Stimulated activated CD4-positive, alpha-beta T cell treated with anti-CD3 and anti-CD28 coated beads, Interleukin-4, amount 100 ng/mL, for 4 hours (primary cell): ENCODE results near the gene CDC42EP1.

Source experiments
- DNase-seq, 2 experiments: peaks; one replicate each; pipeline ENCODE4 v3.0.0-alpha.2; 2020

CDC42EP1 gene

GRCh38 chr22:37561212-37562048, 1.1 kb downstream of the CDC42EP1 start:
- peak; percentile 69 to 80 for DNase-seq

GRCh38 chr22:37562049-37562875, 2.0 kb downstream of the CDC42EP1 start:
- DNase-seq = no peak

- no peak for DNase-seq
Measured at GRCh38 chr22:37563153-37564081, 3.1 kb downstream of the CDC42EP1 start.

GRCh38 chr22:37564111-37564711, 3.9 kb downstream of the CDC42EP1 start:
- no peak for DNase-seq

- no peak for DNase-seq
Measured at GRCh38 chr22:37565830-37566229, 5.5 kb downstream of the CDC42EP1 start.

GRCh38 chr22:37566329-37566837, 6.1 kb downstream of the CDC42EP1 start:
- DNase-seq = peak in 1 of 2 experiments; percentile 30

- DNase-seq = peak; percentile 79 to 89
Measured at GRCh38 chr22:37566903-37567798, 6.9 kb downstream of the CDC42EP1 start.

GRCh38 chr22:37568012-37568411, 7.7 kb downstream of the CDC42EP1 start:
- no peak for DNase-seq

- no peak for DNase-seq
Measured at GRCh38 chr22:37568448-37569008, 8.2 kb downstream of the CDC42EP1 start.

GRCh38 chr22:37569009-37569920, 9.0 kb downstream of the CDC42EP1 start:
- no peak for DNase-seq

- no peak for DNase-seq
Measured at GRCh38 chr22:37569921-37570660, 9.8 kb downstream of the CDC42EP1 start.

GRCh38 chr22:37570661-37570976, 10.3 kb downstream of the CDC42EP1 start:
- DNase-seq = no peak

GRCh38 chr22:37571258-37571991, 11.1 kb downstream of the CDC42EP1 start:
- no peak for DNase-seq

GRCh38 chr22:37571992-37572373, 11.7 kb downstream of the CDC42EP1 start:
- DNase-seq = no peak

GRCh38 chr22:37575490-37576003, 15.3 kb downstream of the CDC42EP1 start:
- DNase-seq = no peak

- no peak for DNase-seq
Measured at GRCh38 chr22:37578002-37578401, 17.7 kb downstream of the CDC42EP1 start.

- DNase-seq = no peak
Measured at GRCh38 chr22:37581504-37581903, 21.2 kb downstream of the CDC42EP1 start.

GRCh38 chr22:37582526-37582925, 22.2 kb downstream of the CDC42EP1 start:
- DNase-seq = no peak
